GM19099 (cell line): Measurements from ENCODE around the gene CREBBP.

Experiments
- POLR2A ChIP-seq: IDR thresholded peaks from 3 replicates; pipeline ENCODE4 v1.6.1; 2011; ENCODE audit warnings: low read depth; ENCODE audit not compliant: insufficient read length; ENCODE audit errors: extremely low read depth

Gene CREBBP

DNA sequence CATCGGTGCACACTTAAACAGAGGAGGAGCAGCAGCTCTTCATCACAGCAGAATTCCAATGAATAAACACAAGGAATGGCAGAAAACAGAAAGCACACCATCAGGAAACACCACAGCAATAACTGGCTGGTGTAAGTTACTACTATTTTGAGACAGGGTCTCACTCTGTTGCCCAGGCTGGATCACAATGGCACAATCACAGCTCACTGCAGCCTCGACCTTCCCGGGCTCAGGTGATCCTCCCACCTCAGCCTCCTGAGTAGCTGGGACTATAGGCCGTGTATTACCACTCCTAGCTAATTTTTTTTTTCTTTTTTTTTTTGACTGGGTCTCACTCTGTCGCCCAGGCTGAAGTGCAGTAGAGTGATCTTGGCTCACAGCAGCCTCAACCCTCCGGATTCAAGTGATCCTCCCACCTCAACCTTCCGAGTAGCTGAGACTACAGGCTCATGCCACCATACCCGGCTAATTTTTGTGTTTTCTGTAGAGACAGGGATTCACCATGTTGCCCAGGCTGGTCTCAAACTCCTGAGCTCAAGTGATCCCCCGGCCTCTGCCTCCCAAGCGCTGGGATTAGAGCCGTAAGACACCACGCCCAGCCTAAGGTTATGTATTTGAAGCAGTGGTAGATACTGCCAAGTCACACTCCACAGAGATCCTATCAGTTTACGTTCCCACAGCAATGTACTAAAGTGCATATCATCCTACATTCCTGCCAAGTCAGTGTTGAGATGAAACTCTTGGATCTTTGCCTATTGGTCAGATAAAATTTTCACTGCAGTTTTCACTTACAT lies 183.9 kb downstream of the CREBBP start:
- no peak for TF ChIP-seq POLR2A

DNA sequence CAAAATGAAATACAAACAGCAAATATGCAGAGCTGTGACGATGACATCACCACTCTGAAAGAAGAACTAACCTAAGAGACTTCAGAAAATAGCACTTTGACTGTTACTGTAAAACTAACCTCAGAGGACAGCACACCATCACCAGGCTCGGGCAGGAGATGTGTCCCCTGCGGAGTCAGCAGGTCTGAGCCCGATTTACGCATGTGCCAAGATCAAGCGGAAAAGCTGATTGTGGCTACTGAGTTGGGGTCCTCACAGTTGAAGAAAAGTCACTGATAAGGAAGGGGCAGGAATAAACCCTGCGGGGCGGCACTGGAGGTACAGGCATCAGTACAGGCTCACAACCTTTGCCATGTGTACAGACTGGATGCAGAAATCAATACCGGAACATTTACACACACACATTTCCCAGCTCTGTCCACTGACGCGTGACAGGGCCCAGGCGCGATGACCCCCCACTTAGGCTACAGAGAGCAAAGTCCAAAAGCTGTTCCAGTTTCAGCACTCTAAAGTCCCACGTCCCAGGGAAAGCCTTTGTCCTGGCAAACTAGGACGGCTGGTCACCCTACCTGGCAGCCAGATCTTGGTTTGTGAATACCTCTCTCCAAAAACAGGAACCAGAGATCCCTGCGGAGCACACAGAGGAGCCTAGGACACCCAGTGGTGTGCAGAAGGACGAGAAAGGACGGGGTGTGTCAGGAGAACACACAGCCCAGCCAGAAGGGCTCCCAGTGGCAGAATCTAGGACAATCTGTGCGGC lies 184.7 kb downstream of the CREBBP start:
- TF ChIP-seq POLR2A = no peak

DNA sequence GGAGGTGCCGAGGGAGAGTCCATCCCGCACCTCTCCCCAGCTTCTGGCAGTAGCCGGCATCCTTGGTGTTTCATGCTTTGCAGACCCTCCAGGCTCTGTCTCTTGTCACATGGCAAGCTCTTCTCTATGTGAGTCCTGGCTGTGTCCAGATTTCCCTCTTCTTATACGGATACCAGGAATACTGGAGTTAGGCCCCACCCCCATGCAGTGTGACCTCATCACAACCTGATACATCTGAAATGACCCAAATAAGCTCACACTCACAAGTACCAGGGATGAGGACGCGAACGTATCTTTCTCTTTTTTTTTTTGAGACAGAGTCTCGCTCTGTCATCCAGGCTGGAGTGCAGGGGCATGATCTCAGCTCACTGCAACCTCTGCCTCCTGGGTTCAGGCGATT lies 186.5 kb downstream of the CREBBP start:
- no peak for TF ChIP-seq POLR2A

DNA sequence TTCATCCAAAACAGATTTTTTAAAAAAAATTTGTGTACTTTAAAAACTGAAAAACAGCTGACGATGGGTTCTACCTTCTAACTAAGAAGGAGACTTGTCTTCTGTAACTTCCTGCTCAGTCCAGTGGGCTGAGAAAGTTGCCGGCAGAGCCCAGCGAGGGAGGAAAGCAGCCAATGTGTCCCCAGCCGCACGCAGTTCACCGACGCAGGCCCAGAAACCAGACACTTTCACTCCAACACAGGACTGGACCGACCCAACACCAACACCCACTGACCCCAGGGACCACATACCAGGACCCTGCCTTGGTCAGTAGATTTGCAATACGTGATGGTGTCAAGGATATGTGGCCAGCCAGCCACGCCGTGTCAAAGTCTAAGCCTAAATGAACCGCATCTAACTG lies 188.8 kb downstream of the CREBBP start:
- no peak for TF ChIP-seq POLR2A

GRCh38 chr16:3690980-3691720 lies 189.4 kb downstream of the CREBBP start:
- no peak for TF ChIP-seq POLR2A

DNA sequence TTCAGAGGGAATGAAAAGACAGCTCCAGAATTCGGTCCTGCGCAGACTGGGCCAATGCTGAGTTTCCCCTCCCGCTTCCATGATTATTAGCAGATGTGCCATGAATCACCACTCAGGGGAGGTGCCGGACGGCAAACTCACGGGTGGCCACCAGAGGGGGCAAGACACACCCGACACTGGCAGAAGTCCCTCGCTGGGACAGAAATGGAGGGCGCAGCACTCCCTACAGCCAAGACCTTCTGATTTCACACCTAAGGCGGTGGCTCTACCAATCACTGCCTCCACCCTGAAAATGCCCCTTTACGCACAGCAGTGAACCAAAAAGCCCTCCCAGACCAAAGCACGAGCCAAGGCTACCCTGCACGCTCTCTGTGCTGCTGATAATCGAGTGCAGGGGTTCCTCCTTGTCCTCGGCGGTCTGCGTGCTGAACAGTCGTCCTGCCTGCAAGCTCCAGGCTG lies 190.0 kb downstream of the CREBBP start:
- TF ChIP-seq POLR2A = no peak

DNA sequence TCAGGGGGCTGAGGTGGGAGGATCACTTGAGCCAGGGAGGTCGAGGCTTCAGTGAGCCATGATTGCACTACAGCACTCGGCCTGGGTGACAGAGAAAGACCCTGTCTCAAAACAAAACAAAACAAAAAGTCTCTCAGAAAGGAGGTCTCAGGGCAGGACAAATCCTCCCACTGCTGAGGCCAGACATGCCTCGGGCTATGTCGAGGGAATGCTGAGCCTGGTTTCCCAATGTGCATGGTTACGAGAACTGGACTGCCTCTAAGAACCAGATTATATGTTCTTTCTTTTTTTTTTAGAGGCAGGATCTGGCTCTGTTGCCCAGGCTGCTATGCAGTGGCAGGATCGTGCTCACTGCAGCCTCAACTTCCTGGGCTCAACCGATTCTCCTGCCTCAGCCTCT lies 190.8 kb downstream of the CREBBP start:
- no peak for TF ChIP-seq POLR2A

DNA sequence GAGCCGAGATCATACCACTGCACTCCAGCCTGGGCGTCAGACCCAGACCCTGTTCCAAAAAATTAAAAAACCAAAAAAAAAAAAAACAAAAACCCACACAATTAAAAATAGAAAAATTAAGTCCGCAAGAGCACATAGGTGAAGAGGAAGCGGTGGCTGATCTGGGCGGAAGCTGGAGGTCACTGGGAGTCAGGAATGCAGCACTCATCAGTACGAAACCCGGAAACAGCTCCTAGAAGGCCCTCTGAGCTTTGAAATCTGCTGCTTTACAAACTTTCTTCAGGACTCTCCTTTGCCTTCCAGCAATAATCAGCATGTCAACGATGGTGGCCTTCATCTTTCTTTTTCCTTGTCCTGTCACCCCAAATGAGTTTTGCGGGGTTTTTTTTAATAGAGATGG lies 192.7 kb downstream of the CREBBP start:
- no peak for TF ChIP-seq POLR2A

- TF ChIP-seq POLR2A = no peak
Observed at GRCh38 chr16:3687021-3687420, 193.5 kb downstream of the CREBBP start.

DNA sequence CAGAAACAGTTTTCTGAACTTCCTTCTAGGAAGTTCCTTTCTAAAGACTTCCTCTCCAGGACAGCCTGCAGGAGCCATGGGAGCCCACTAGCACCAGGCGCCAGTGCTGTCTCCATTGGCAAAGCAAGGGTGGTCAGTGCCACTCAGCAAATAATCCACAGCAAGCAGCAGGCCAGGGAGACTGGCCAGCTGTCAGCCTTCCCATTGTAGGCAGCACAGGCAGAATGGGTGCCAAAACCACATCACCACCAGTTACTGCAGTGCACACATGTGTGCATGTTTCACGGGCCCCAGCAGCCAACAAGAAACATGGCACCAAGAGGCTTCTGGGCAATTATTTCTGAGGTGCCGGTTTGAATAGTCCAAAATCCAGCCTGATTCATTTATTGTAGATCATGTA lies 199.3 kb downstream of the CREBBP start:
- no peak for TF ChIP-seq POLR2A

DNA sequence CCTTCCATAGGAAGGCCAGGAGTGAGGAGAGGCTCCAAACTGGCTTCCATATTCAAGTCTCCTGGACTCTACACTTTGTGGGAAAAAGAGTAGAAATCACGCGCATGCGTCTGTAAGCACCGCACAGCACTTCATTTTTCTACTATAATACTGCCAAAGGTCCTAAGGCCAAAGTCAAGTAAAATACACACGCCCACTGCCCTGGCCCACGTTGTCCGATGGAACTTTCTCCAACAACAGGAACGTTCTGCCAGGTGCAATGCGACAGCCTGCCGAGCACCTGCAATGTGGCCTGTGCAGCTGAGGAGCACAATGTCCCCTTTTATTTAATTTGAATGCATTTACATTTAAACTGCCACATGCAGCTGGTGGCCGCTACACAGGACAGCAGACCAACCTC lies 202.5 kb downstream of the CREBBP start:
- no peak for TF ChIP-seq POLR2A

- no peak for TF ChIP-seq POLR2A
Observed at GRCh38 chr16:3675601-3676130, 204.8 kb downstream of the CREBBP start.
